Neural cell (in vitro differentiated cells): Measurements from ENCODE around the gene UNC13B. TPM values are rescaled to one million over a fixed set of nuclear protein-coding genes. Genes with fewer than 3 reads are reported as not detected.

ENCODE experiments used
- H2AFZ ChIP-seq: fragments of 200-600, 300-800 bp; sonication (generic), shearing (Covaris generic); 2 replicates; pipeline ENCODE4 v1.6.0; 2014; ENCODE audit warnings: low read depth, mild to moderate bottlenecking, antibody characterized with exemption, low read length, moderate library complexity
- H3F3A ChIP-seq: fragments of 200-600 bp; shearing (Covaris generic); 2 replicates; pipeline ENCODE4 v1.6.1; 2016; ENCODE audit warnings: mild to moderate bottlenecking, moderate library complexity, mixed read lengths, antibody characterized with exemption, low read length; ENCODE audit not compliant: insufficient read depth, poor library complexity, severe bottlenecking
- H3K27ac ChIP-seq: fragments of 200-600, 300-800 bp; sonication (generic), shearing (Covaris generic); 2 replicates; pipeline ENCODE4 v1.5.1; 2014; ENCODE audit warnings: mild to moderate bottlenecking, low read length, moderate library complexity
- H3K27me3 ChIP-seq: fragments of 300-800, 200-600 bp; sonication (generic), shearing (Covaris generic); 2 replicates; pipeline ENCODE4 v1.6.0; 2014; ENCODE audit warnings: mild to moderate bottlenecking, low read depth, low read length, moderate library complexity; ENCODE audit not compliant: insufficient read depth
- H3K36me3 ChIP-seq: fragments of 300-800, 200-600 bp; sonication (generic), shearing (Covaris generic); 2 replicates; pipeline ENCODE4 v1.5.1; 2014; ENCODE audit warnings: mild to moderate bottlenecking, antibody characterized with exemption, low read length, moderate library complexity; ENCODE audit not compliant: insufficient read depth
- H3K4me2 ChIP-seq: fragments of 300-800, 200-600 bp; sonication (generic), shearing (Covaris generic); 2 replicates; pipeline ENCODE4 v1.6.0; 2014; ENCODE audit warnings: mild to moderate bottlenecking, low read length
- H3K4me3 ChIP-seq: fragments of 300-800, 200-600 bp; sonication (generic), shearing (Covaris generic); 2 replicates; pipeline ENCODE4 v1.5.1; 2014; ENCODE audit warnings: mild to moderate bottlenecking, low read length, moderate library complexity
- H3K79me2 ChIP-seq: fragments of 200-600 bp; shearing (Covaris generic); replicated peaks from 2 replicates; pipeline ENCODE4 v1.6.0; 2014; ENCODE audit warnings: mild to moderate bottlenecking, low read length, moderate library complexity; ENCODE audit not compliant: insufficient read depth
- H3K9ac ChIP-seq: fragments of 300-800, 200-600 bp; sonication (generic), shearing (Covaris generic); 2 replicates; pipeline ENCODE4 v1.6.1; 2016; ENCODE audit warnings: mild to moderate bottlenecking, low read length, mixed read lengths
- H3K9me2 ChIP-seq: fragments of 200-600 bp; shearing (Covaris generic); 2 replicates; pipeline ENCODE4 v1.6.1; 2016; ENCODE audit warnings: mild to moderate bottlenecking, low read length, mixed read lengths; ENCODE audit not compliant: insufficient read depth
- H3K9me3 ChIP-seq: fragments of 200-600, 300-800 bp; sonication (generic), shearing (Covaris generic); 2 replicates; pipeline ENCODE4 v1.6.1; 2016; ENCODE audit warnings: mild to moderate bottlenecking, mixed run types, low read length, moderate library complexity, mixed read lengths
- H4K20me1 ChIP-seq: fragments of 200-600 bp; shearing (Covaris generic); 2 replicates; pipeline ENCODE4 v1.6.1; 2016; ENCODE audit warnings: mild to moderate bottlenecking, mixed run types; ENCODE audit not compliant: insufficient read depth
- EP300 ChIP-seq: fragments of 450-650 bp; conservative IDR thresholded peaks from 2 replicates; pipeline ENCODE4 v1.6.1; 2014; ENCODE audit warnings: antibody characterized with exemption, mild to moderate bottlenecking, moderate library complexity; ENCODE audit not compliant: poor library complexity, severe bottlenecking
- EZH2 ChIP-seq: fragments of 200-600, 300-800 bp; shearing (Covaris generic), sonication (generic); IDR thresholded peaks from 2 replicates; pipeline ENCODE4 v1.6.1; 2014; ENCODE audit warnings: antibody characterized with exemption, low read length, borderline replicate concordance, mild to moderate bottlenecking; ENCODE audit not compliant: insufficient read depth, poor library complexity, severe bottlenecking
- MXI1 ChIP-seq: fragments of 450-650 bp; conservative IDR thresholded peaks from 2 replicates; pipeline ENCODE4 v1.6.1; 2014; ENCODE audit warnings: antibody characterized with exemption, mild to moderate bottlenecking; ENCODE audit not compliant: poor library complexity, severe bottlenecking
- POLR2AphosphoS5 ChIP-seq: IDR thresholded peaks from 2 replicates; pipeline ENCODE4 v1.6.1; 2012
- RAD21 ChIP-seq: fragments of 450-650 bp; conservative IDR thresholded peaks from 2 replicates; pipeline ENCODE4 v1.6.1; 2014; ENCODE audit warnings: antibody characterized with exemption, mild to moderate bottlenecking, moderate library complexity
- SMC3 ChIP-seq: fragments of 450-650 bp; conservative IDR thresholded peaks from 2 replicates; pipeline ENCODE4 v1.6.1; 2014; ENCODE audit warnings: antibody characterized with exemption, mild to moderate bottlenecking, moderate library complexity; ENCODE audit not compliant: poor library complexity
- TAF1 ChIP-seq: IDR thresholded peaks from 2 replicates; pipeline ENCODE4 v1.6.1; 2012; ENCODE audit warnings: low read depth
- polyA plus RNA-seq: library from polyadenylated mRNA; depleted of rRNA; stranded (reverse); fragments of >200 nt; gene quantifications from 2 replicates; pipeline ENCODE4 v1.2.3, GENCODE V29; 2014
- TF ChIP-seq, protein P1 (sequence below): fragments of 450-650 bp; IDR thresholded peaks from 2 replicates; pipeline ENCODE4 v1.5.1; 2014; ENCODE audit warnings: antibody characterized with exemption, mild to moderate bottlenecking, moderate library complexity; ENCODE audit not compliant: poor library complexity, severe bottlenecking
- TF ChIP-seq, protein P2 (sequence below): IDR thresholded peaks from 2 replicates; pipeline ENCODE4 v1.6.1; 2012; ENCODE audit warnings: borderline replicate concordance

Gene UNC13B
- polyA plus RNA-seq, 1 donor from 2014 or later: 37.2 TPM

DNA sequence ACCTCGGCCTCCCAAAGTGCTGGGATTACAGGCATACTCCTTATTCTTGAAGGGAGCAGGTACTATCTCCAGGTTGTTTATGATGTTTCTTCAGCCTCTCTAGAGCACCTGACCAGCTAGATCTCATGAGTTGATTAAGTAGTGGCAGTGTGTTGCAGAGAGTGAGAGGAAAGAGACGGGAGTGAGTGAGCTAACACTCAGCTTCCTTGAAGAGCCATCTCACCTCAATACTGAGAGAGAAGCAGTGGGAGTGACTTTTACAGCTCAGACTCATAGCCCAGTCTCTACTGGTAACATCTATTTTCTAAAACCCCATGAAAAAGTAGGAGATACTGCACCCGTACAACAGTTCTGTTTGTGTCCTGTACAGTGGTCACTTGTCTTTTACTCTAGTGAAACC, 284.2 kb downstream of the UNC13B start:
- no peaks in the 10 kb centered on the region for H3K79me2 ChIP-seq
- H3K9ac ChIP-seq: no peak overlapping the region
- no peak overlapping the region for H3K4me3 ChIP-seq
- no peaks in the 10 kb centered on the region for H3K27me3 ChIP-seq
- H3K9me3 ChIP-seq: no peaks in the 10 kb centered on the region
- H3K36me3 ChIP-seq: no peaks in the 10 kb centered on the region
- no peak overlapping the region for H3K4me2 ChIP-seq
- no peaks in the 10 kb centered on the region for H3K9me2 ChIP-seq
- no peaks in the 10 kb centered on the region for H4K20me1 ChIP-seq
- TF ChIP-seq EZH2: no peak
- no peak for TF ChIP-seq RAD21
- TF ChIP-seq TAF1: no peak
- TF ChIP-seq POLR2AphosphoS5: no peak
- no peak for TF ChIP-seq EP300
- TF ChIP-seq, protein P1, sequence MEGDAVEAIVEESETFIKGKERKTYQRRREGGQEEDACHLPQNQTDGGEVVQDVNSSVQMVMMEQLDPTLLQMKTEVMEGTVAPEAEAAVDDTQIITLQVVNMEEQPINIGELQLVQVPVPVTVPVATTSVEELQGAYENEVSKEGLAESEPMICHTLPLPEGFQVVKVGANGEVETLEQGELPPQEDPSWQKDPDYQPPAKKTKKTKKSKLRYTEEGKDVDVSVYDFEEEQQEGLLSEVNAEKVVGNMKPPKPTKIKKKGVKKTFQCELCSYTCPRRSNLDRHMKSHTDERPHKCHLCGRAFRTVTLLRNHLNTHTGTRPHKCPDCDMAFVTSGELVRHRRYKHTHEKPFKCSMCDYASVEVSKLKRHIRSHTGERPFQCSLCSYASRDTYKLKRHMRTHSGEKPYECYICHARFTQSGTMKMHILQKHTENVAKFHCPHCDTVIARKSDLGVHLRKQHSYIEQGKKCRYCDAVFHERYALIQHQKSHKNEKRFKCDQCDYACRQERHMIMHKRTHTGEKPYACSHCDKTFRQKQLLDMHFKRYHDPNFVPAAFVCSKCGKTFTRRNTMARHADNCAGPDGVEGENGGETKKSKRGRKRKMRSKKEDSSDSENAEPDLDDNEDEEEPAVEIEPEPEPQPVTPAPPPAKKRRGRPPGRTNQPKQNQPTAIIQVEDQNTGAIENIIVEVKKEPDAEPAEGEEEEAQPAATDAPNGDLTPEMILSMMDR: no peak
- TF ChIP-seq SMC3: no peak
- TF ChIP-seq, protein P2, sequence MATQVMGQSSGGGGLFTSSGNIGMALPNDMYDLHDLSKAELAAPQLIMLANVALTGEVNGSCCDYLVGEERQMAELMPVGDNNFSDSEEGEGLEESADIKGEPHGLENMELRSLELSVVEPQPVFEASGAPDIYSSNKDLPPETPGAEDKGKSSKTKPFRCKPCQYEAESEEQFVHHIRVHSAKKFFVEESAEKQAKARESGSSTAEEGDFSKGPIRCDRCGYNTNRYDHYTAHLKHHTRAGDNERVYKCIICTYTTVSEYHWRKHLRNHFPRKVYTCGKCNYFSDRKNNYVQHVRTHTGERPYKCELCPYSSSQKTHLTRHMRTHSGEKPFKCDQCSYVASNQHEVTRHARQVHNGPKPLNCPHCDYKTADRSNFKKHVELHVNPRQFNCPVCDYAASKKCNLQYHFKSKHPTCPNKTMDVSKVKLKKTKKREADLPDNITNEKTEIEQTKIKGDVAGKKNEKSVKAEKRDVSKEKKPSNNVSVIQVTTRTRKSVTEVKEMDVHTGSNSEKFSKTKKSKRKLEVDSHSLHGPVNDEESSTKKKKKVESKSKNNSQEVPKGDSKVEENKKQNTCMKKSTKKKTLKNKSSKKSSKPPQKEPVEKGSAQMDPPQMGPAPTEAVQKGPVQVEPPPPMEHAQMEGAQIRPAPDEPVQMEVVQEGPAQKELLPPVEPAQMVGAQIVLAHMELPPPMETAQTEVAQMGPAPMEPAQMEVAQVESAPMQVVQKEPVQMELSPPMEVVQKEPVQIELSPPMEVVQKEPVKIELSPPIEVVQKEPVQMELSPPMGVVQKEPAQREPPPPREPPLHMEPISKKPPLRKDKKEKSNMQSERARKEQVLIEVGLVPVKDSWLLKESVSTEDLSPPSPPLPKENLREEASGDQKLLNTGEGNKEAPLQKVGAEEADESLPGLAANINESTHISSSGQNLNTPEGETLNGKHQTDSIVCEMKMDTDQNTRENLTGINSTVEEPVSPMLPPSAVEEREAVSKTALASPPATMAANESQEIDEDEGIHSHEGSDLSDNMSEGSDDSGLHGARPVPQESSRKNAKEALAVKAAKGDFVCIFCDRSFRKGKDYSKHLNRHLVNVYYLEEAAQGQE: no peak
- TF ChIP-seq MXI1: no peak
- H3F3A ChIP-seq: no peaks in the 10 kb centered on the region
- H2AFZ ChIP-seq: no peak overlapping the region
- no peak overlapping the region for H3K27ac ChIP-seq

DNA sequence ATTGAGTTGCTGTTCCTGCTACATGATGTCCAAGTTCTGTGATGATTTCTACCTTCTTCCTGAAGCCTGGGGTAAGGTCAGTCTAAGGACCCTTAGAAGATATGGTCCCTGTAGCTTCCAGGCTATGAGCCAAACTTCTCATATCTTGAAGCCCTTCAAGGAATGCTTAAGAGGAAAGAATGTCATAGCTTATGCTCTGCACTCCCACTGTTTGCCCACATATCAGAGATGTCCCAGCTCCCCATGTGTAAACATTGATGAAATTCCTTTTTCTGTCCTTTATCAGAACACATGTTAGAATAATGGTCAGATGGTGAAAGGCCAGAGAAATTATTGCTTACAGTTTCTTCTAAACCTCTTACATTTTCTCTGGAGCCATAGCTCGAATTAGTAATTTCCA, 286.7 kb downstream of the UNC13B start:
- Histone ChIP-seq H3K4me3 (no peak overlapping the region), H3K9me3 (no peaks in the 10 kb centered on the region), H3K4me2 (no peak overlapping the region), H3K36me3 (no peaks in the 10 kb centered on the region), H2AFZ (no peak overlapping the region), H3K27me3 (no peaks in the 10 kb centered on the region), H4K20me1 (no peaks in the 10 kb centered on the region), H3K79me2 (no peaks in the 10 kb centered on the region), H3K27ac (no peak overlapping the region), H3K9me2 (no peaks in the 10 kb centered on the region), H3K9ac (no peak overlapping the region), H3F3A (no peaks in the 10 kb centered on the region)
- no peak for TF ChIP-seq TAF1
- no peak for TF ChIP-seq EP300
- TF ChIP-seq, protein P2: no peak
- TF ChIP-seq SMC3: no peak
- TF ChIP-seq POLR2AphosphoS5: no peak
- no peak for TF ChIP-seq EZH2
- no peak for TF ChIP-seq RAD21
- TF ChIP-seq, protein P1: no peak
- no peak for TF ChIP-seq MXI1
